Smooth muscle cell of the brain vasculature (primary cell): Measurements from ENCODE around the gene RHBDF2.

ENCODE experiments used
- DNase-seq: peaks from one replicate; pipeline ENCODE4 v3.0.0-alpha.2; 2012; ENCODE audit warnings: low read depth, low spot score

Gene RHBDF2

DNA sequence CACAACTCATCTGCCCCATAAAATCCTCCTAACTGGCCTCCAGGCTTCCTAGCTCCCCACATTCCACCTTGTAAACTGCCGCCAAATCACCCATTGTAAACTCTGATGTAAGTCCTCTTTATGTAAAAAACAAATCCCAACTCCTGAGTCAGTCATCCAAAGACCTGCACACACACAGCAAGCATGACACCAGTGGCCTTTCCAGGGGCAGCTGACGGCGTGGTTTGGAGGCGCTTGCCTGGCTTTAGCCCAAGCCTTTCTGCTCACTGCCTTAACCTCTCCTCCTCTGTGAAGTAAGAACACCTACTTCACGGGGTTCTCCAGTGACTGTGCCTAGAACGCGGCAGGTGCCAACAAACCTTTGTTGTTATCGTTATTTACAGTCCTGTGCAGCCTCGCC, 62.3 kb downstream of the RHBDF2 start:
- DNase-seq: no peak

DNA sequence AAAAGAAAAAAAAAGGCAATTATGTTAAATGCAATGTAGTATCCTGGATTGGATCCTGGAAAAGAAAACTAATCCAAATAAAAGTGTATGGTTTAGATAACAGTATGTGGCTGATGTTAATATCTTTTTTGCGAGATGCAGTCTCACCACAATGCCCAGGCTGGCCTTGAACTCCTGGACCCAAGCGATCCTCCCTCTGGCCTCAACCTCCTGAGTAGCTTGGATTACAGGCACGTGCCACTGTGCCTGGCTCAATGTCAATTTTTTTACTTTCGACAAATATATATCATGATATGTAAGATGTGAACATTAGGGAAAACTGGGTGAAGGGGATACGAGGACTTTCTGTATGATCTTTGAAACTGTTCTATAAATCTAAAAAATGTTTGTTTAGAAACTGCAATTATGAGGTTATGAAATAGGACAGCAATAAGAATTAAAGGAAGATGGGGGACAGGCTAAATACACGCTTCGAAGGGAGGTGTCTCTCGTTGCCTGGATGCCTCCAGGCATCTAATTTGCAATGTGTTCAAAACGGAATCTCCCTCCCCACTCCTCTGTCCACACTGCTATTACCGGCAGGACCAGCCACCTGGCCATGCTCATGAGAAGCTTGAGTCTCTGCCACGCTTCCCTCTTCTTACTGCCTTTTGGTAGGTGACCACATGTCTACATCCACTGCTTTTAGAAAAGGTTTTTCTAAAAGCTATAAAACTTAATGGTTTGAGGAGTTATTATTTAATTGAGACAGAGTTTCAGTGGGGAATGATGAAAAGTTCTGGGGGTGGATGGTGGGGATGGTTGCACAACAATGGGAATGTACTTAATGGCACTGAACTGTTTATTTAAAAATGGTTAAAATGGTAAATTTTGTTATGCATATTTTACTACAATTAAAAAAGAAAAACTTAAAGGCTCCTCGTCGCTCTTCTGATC, 63.5 kb downstream of the RHBDF2 start:
- DNase-seq: no peak

DNA sequence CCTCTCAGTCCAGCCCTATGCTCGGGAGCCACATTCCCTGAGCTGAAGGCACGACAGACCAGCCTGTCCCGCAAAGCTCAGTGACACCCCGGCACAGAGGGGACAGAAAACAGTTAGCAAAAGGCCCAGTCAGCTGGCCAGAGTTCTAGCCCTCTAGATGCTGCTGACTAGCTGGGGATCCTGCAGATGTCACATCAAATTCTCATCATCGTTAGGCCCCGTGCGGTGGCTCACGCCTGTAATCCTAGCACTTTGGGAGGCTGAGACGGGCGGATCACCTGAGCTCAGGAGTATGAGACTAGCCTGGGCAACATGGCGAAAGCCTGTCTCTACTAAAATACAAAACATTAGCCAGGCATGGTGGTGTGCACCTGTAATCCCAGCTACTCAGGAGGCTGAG, 65.5 kb downstream of the RHBDF2 start:
- DNase-seq: no peak

DNA sequence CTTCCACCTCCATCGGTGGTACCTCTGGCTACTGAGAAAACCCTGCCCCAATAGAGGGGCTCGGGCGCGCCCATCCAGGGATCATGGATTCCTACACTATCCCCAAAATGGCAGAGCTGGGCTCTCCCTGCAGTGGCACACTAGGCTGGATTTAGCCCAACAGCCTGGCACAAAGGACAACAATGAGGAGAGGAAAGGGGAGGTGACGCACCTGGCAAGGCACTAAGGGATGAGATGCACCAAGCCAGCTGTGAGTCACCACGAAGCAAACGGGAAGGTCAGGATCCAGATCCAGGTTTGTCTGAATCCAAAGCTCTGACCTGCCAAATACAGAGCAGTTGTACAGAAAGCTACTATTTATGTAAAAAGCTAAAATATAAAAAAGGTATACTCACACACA, 66.4 kb downstream of the RHBDF2 start:
- no peak for DNase-seq

DNA sequence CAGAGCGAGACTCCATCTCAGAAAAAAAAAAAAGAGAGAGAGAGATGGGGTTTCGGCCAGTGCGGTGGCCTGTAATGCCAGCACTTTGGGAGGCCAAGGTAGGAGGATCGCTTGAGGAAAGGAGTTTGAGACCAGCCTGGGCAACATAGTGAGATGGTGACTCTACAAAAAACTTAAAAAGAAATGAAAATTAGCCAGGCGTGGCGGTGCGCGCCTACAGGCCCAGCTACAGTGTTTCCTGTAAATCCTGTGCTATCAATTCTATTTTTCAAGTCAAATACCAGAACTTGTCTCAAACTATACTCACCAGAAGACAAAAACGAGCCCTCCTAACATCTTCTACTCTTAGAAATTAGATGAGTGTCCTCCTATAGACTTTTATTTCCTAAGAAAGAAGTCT, 67.5 kb downstream of the RHBDF2 start:
- no peak for DNase-seq

DNA sequence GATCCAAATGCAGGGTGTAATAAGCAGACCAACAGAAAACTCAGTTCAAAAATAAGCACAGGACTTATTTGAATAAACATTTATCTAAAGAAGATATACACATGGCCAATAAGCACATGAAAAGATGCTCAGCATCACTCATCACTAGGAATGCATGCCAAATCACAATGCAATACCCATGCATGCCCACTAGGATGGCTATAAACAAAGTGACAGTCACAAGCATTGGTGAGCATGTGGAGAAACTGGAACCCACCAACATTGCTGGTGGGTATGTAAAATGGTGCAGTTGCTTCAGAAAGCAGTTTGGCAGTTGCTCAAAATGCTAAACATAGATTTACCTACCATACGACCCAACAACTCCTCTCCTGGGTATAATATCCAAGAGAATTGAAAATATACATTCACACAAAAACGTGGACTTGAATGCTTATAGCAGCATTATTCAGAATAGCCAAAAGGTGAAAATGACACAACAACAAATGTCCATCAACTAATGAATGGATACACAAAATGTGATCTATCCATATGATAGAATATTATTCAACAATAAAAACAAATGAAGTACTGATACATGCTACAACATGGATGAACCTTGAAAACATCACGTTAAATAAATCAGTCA, 68.4 kb downstream of the RHBDF2 start:
- DNase-seq: no peak

DNA sequence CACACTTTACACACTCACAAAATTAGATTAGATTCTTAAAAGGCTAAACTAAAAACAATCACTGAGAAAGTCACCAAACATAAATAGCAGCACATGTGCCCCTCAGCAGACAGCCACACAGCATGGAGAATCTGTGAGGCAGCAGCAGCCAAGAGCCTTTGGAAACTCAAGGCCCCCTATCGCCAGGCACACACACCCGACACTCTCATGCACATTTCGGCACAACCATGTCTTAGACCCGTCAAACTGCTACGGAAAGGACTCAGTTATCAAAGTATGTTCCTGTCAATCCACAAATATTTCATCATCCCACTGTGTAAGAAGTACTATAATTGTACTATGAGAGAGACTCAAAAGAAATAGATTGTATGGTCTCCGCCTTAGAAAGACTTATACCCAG, 69.2 kb downstream of the RHBDF2 start:
- no peak for DNase-seq

DNA sequence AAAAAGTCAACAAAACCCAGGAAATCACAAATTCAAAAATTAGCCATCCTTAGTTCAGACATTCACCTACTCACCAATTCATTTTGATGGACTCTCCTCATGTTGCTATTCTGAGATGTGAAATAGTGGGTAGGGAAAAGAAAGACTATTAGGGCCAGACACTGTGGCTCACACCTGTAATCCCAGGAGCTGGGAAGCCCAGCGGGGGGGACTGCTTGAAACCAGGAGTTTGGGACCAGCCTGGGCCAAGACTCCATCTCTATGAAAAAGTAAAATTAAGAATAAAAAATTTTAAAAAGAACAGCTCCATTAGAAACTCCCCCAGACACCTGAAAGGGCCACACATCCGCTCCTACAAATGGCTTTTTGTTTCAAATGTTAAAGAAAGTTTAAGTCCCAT, 69.7 kb downstream of the RHBDF2 start:
- DNase-seq: no peak

DNA sequence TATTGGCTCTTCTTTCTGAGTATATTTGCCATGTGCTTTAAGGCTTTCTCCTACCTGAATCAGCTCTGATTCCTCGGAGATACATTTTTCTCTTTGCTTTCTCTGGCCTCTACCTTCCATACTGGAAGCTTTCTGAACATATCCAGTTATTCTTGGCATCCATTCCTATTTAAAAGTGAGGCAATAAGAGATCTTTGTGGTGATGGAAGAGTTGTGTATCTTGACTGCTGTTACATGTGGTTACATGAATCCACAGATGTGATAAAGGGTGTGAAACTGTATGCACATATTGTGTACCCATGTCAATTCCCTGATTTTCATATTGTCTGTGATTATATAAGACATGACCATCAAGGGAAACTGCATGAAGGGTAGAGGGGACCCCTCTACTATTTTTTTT, 72.7 kb downstream of the RHBDF2 start:
- no peak for DNase-seq

DNA sequence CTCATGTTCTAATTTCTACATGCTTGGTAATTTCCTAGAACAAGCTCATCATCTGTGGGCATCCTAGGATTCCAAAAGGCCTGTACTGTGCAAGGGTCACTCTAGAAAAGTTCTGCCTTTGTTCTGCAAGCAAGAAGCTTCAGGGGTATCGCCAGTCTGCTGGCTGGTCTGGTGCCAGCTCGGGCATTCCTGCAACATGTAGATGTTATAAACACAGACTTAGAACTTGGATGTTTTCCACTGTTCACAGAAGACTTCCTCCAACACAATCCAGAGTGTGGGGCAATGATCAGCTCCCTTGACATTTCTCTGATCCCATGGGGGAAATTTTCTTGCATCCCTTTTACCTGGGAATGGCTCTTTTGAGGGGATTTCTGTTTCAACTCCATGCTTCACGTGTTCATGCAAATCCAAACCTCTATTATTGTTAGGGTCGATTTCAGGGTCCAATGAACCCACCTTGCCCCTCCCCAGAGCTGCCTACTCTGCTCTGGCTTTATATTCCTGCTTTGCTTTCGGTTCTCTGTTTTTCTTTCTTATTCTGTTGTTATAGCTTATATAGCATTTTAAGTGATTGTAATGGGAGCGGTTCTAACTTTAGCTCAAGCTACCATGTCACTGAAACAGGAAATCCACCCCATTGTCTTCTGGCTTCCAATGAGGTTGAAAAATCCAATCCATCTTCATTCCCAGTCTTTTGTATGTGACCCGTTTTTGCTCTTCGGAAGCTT, 73.6 kb downstream of the RHBDF2 start:
- DNase-seq: no peak

DNA sequence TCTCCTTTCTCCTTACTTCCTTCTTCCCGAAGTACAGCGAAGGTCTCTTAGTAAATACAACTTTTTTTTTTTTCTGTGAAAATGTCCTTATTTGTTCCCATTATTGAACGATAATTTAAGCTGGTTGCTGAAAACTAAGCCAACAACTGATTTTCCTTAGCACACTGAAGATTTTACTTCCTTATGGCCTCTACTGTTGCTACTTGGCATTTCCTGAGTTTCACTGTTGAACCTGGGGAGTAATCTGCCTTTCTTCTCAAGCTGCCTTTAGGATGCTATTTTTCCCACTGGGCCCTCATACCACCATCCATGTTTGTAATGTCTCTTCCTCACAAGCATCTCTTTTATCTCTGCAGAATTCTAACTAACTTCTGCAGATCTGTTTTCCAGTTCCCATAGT, 74.4 kb downstream of the RHBDF2 start:
- no peak for DNase-seq

DNA sequence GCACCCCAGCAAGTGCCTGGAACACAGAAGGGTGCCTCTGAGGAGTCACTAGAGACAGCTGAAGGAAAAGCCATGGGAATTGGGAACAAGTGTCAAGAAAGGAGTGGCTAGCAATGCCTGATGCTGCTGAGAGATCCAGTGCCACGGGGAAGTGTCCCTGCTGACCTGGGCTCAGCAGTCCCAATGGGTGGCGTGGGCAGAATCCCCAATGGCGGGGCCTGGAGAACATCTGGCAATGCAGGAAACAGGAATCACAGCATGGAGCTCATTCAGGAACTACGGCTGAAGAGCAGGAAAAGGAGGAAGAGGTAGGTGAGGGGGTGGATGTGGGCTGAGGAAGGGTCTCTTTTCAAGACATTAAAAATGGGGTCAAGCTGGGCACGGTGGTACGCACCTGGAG, 78.4 kb downstream of the RHBDF2 start:
- DNase-seq: no peak

DNA sequence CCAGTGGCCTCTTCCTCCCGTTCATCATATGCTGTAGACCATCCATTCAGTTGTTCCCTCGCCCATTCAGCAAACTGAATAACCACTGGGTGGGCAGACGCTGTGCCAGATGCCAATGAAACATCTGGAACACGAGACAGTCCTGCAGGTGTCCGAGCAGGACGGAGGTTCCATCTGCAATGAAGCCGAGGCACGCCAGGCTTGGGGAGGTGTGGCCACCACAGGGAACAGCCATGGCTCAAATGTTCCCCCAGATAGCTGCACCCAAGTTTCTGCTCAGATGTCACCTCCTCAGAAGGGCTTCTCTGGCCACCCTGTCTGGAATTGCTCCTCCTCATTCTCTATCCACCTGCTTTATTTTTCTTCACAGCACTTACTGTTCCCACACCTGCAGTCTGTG, 78.8 kb downstream of the RHBDF2 start:
- DNase-seq: no peak

DNA sequence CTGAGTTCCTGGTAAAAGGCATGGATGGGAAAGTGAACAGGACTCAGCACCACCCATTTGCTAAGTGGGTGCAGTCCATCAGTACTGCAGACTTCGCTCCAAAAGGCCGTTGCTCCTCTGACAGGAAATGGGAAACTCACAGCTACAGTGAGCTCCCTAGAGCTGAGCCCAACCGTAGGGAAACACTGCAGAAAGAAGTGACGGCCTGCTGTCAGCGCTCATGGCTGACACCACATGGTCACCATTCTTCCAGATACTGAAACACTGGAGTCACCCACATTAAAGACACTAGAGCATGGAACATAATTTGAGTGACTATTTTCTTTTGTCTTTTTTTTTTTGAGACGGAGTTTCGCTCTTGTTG, 80.2 kb downstream of the RHBDF2 start:
- no peak for DNase-seq
